CD4-positive, alpha-beta memory T cell (primary cell): ENCODE results near the gene SLC22A23. TPM values are rescaled to one million over a fixed set of nuclear protein-coding genes. Genes with fewer than 3 reads are reported as not detected.

ENCODE experiments used
- CTCF ChIA-PET: fragments of 350-600 bp; sonication (Branson Sonifier 250); formaldehyde crosslinking; loops from one replicate; lab custom pipeline; 2021; ENCODE audit warnings: inconsistent platforms; ENCODE audit not compliant: partially characterized antibody; lab: Charles Lee
- POLR2A ChIA-PET: fragments of 350-600 bp; sonication (Branson Sonifier 250); formaldehyde crosslinking; loops from one replicate; lab custom pipeline; 2021; ENCODE audit not compliant: partially characterized antibody; lab: Charles Lee
- DNase-seq, 5 donors: peaks; one replicate each; pipeline versions ENCODE4 v3.0.0 to v3.0.0-alpha.2; 2020 to 2022; ENCODE audit warnings: mixed read lengths in 1 of 5
- H3K27ac ChIP-seq: one replicate; pipeline ENCODE4 v1.7.0; 2013; ENCODE audit warnings: low read depth, low read length
- H3K27me3 ChIP-seq: 2 replicates; pipeline ENCODE4 v1.7.0; 2013; ENCODE audit warnings: mild to moderate bottlenecking, low read length, moderate library complexity; ENCODE audit not compliant: insufficient read depth
- H3K36me3 ChIP-seq: 2 replicates; pipeline ENCODE4 v1.7.0; 2013; ENCODE audit warnings: mild to moderate bottlenecking, low read length, moderate library complexity; ENCODE audit not compliant: insufficient read depth
- H3K4me1 ChIP-seq: 2 replicates; pipeline ENCODE4 v1.7.0; 2013; ENCODE audit warnings: mild to moderate bottlenecking, low read length, moderate library complexity; ENCODE audit not compliant: insufficient read depth
- H3K4me3 ChIP-seq, 2 donors: one replicate each; pipeline ENCODE4 v1.7.0; 2013; ENCODE audit warnings: low read length in 2 of 2, mild to moderate bottlenecking in 1 of 2
- H3K9me3 ChIP-seq, 2 donors: one replicate each; pipeline ENCODE4 v1.7.0; 2013; ENCODE audit warnings: low read length in 2 of 2, control low read depth in 1 of 2; ENCODE audit not compliant: control insufficient read depth in 1 of 2
- H3K27ac Mint-ChIP-seq, 7 donors: one replicate each; pipeline ENCODE4 v1.8.0; 2020 to 2021; ENCODE audit warnings: mixed read lengths in 7 of 7, mild to moderate bottlenecking in 6 of 7, inconsistent platforms in 3 of 7, moderate library complexity in 3 of 7
- H3K27me3 Mint-ChIP-seq, 2 donors: one replicate each; pipeline ENCODE4 v1.8.0; 2020 to 2021; ENCODE audit warnings: mixed read lengths in 2 of 2
- H3K36me3 Mint-ChIP-seq, 2 donors: one replicate each; pipeline ENCODE4 v1.8.0; 2020 to 2021; ENCODE audit warnings: mixed read lengths in 2 of 2, inconsistent platforms in 1 of 2, mild to moderate bottlenecking in 1 of 2
- H3K4me1 Mint-ChIP-seq, 4 donors: one replicate each; pipeline ENCODE4 v1.8.0; 2020 to 2021; ENCODE audit warnings: mixed read lengths in 4 of 4, mild to moderate bottlenecking in 1 of 4
- H3K4me3 Mint-ChIP-seq, 8 donors: one replicate each; pipeline ENCODE4 v1.8.0; 2020 to 2021; ENCODE audit warnings: mixed read lengths in 8 of 8, mild to moderate bottlenecking in 7 of 8, moderate library complexity in 6 of 8, inconsistent platforms in 3 of 8
- H3K9me3 Mint-ChIP-seq, 8 donors: one replicate each; pipeline ENCODE4 v1.8.0; 2020 to 2021; ENCODE audit warnings: mixed read lengths in 8 of 8, mild to moderate bottlenecking in 5 of 8, inconsistent platforms in 3 of 8, moderate library complexity in 1 of 8
- intact Hi-C: fragments of 100-400 bp; cut with micrococcal nuclease; formaldehyde crosslinking; loops from one replicate; pipeline ENCODE4 v1.15.1; 2023
- polyA plus RNA-seq, 2 donors: library from polyadenylated mRNA; unstranded; fragments of 300-500 nt; fragmentation: Illumina TruSeq; gene quantifications; one replicate each; pipeline ENCODE4 v1.2.3, GENCODE V29; 2021
- total RNA-seq, 2 experiments: library from RNA; stranded (reverse); gene quantifications; one replicate each; pipeline ENCODE4 v1.2.3, GENCODE V29; 2021

SLC22A23 gene
- total and polyA plus RNA-seq, 4 experiments from 2014 or later: 0.32 to 12.5 (median 5.7) TPM

- H3K27ac ChIP-seq: no peak overlapping the region
- H3K36me3 Mint-ChIP-seq: peaks cover 27 to 68% of the 10 kb centered on the region in 2 donors
- POLR2A ChIA-PET: no interaction called here
- peak in 3 of 5 donors; percentile 10 to 49 (median 27) for DNase-seq
- H3K4me1 ChIP-seq: no peaks in the 10 kb centered on the region
- H3K9me3 ChIP-seq: no peaks in the 10 kb centered on the region
- peaks cover 24 to 61% (median 36%) of the 10 kb centered on the region in 4 donors for H3K4me1 Mint-ChIP-seq
- H3K27me3 Mint-ChIP-seq: no peaks in the 10 kb centered on the region
- H3K27ac Mint-ChIP-seq: peak overlapping the region in 5 of 7 donors; percentile 33 to 89 (median 77)
- no peaks in the 10 kb centered on the region for H3K9me3 Mint-ChIP-seq
- H3K27me3 ChIP-seq: no peaks in the 10 kb centered on the region
- intact Hi-C loops: no loop called here
- H3K4me3 ChIP-seq: no peak overlapping the region
- H3K4me3 Mint-ChIP-seq: peak overlapping the region in 2 of 8 donors; percentile 34 to 40
- CTCF ChIA-PET: interaction anchor here (0.8 kb wide), 1 partner anchor 11 kb away, joined by 4 read pairs; no protein-coding TSS in a partner anchor
- peaks cover 36% of the 10 kb centered on the region for H3K36me3 ChIP-seq
Measured at GRCh38 chr6:3269281-3269975, 187.4 kb downstream of the SLC22A23 start.

DNA sequence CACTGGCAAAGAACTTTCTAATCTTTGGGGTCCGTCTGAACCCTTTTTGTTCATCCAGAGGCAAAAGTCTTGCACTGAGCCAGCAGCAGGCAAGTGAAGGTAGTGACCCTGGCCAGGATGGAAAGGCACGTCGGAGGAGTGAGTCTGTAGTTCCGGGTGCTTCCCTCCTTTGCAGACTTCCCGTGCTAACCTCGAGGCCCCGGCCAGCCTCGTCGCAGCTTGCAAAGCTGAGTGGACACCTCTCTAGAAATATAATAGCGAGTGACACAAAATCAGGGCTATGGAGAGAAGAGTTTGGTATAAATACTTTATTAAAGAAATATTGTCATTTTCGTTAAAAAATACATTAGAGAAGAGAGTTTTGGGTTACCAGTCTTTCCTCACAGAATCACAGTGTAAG lies 188.2 kb downstream of the SLC22A23 start:
- ChIA-PET POLR2A (no interaction called here), CTCF (no interaction called here)
- no peak for DNase-seq
- Mint-ChIP-seq H3K27me3 (no peaks in the 10 kb centered on the region), H3K4me3 (no peak overlapping the region), H3K27ac (peak overlapping the region in 2 of 7 donors; percentile 36 to 77), H3K36me3 (peaks cover 28 to 63% of the 10 kb centered on the region in 2 donors), H3K9me3 (no peaks in the 10 kb centered on the region), H3K4me1 (peaks cover 20 to 55% (median 39%) of the 10 kb centered on the region in 4 donors)
- H3K4me3 ChIP-seq: no peak overlapping the region
- H3K27me3 ChIP-seq: no peaks in the 10 kb centered on the region
- peaks cover 44% of the 10 kb centered on the region for H3K36me3 ChIP-seq
- intact Hi-C loops: no loop called here
- H3K9me3 ChIP-seq: no peaks in the 10 kb centered on the region
- no peak overlapping the region for H3K27ac ChIP-seq
- H3K4me1 ChIP-seq: peaks cover 6% of the 10 kb centered on the region

- H3K9me3 ChIP-seq: no peaks in the 10 kb centered on the region
- H3K4me3 ChIP-seq: no peak overlapping the region
- peaks cover 24 to 63% (median 48%) of the 10 kb centered on the region in 4 donors for H3K4me1 Mint-ChIP-seq
- intact Hi-C loops: no loop called here
- H3K4me3 Mint-ChIP-seq: no peak overlapping the region
- H3K36me3 Mint-ChIP-seq: peaks cover 33 to 69% of the 10 kb centered on the region in 2 donors
- no peaks in the 10 kb centered on the region for H3K27me3 ChIP-seq
- peaks cover 17% of the 10 kb centered on the region for H3K4me1 ChIP-seq
- H3K27ac ChIP-seq: no peak overlapping the region
- DNase-seq: no peak
- H3K27ac Mint-ChIP-seq: peak overlapping the region in 1 of 7 donors; percentile 44
- CTCF ChIA-PET: interaction anchor here (1.2 kb wide), 1 partner anchor 15 kb away, joined by 5 read pairs; no protein-coding TSS in a partner anchor
- H3K9me3 Mint-ChIP-seq: no peaks in the 10 kb centered on the region
- POLR2A ChIA-PET: interaction anchor here (0.8 kb wide), 1 partner anchor 8 kb away, joined by 3 read pairs; the partner anchor contains the start of gene PSMG4
- H3K27me3 Mint-ChIP-seq: no peaks in the 10 kb centered on the region
- H3K36me3 ChIP-seq: peaks cover 51% of the 10 kb centered on the region
Measured at GRCh38 chr6:3267162-3267561, 189.7 kb downstream of the SLC22A23 start.

- POLR2A ChIA-PET: no interaction called here
Measured at GRCh38 chr6:3266170-3266569, 190.7 kb downstream of the SLC22A23 start.

GRCh38 chr6:3265671-3266070 lies 191.2 kb downstream of the SLC22A23 start:
- H3K9me3 ChIP-seq: no peaks in the 10 kb centered on the region
- no peak for DNase-seq
- intact Hi-C loops: no loop called here
- H3K27ac Mint-ChIP-seq: no peak overlapping the region
- H3K27me3 Mint-ChIP-seq: no peaks in the 10 kb centered on the region
- H3K9me3 Mint-ChIP-seq: no peaks in the 10 kb centered on the region
- H3K27me3 ChIP-seq: no peaks in the 10 kb centered on the region
- peaks cover 24 to 68% of the 10 kb centered on the region in 2 donors for H3K36me3 Mint-ChIP-seq
- H3K4me1 ChIP-seq: peaks cover 32% of the 10 kb centered on the region
- H3K4me1 Mint-ChIP-seq: peaks cover 33 to 74% (median 56%) of the 10 kb centered on the region in 4 donors
- H3K4me3 ChIP-seq: no peak overlapping the region
- CTCF ChIA-PET: interaction anchor here (2.4 kb wide), 1 partner anchor 14 kb away, joined by 10 read pairs; no protein-coding TSS in a partner anchor
- peaks cover 36% of the 10 kb centered on the region for H3K36me3 ChIP-seq
- H3K27ac ChIP-seq: no peak overlapping the region
- no peak overlapping the region for H3K4me3 Mint-ChIP-seq
- POLR2A ChIA-PET: no interaction called here

More at GRCh38 chr6:3266170-3266569, 190.7 kb downstream of the SLC22A23 start:
- Mint-ChIP-seq H3K9me3 (no peaks in the 10 kb centered on the region), H3K36me3 (peaks cover 25 to 67% of the 10 kb centered on the region in 2 donors), H3K27ac (no peak overlapping the region), H3K27me3 (no peaks in the 10 kb centered on the region), H3K4me1 (peaks cover 28 to 73% (median 55%) of the 10 kb centered on the region in 4 donors), H3K4me3 (no peak overlapping the region)
- Histone ChIP-seq H3K27me3 (no peaks in the 10 kb centered on the region), H3K4me3 (no peak overlapping the region), H3K4me1 (peaks cover 27% of the 10 kb centered on the region), H3K27ac (no peak overlapping the region), H3K9me3 (no peaks in the 10 kb centered on the region), H3K36me3 (peaks cover 41% of the 10 kb centered on the region)
- no peak for DNase-seq
- intact Hi-C loops: no loop called here
- CTCF ChIA-PET: interaction anchor here (2.4 kb wide), 1 partner anchor 15 kb away, joined by 10 read pairs; no protein-coding TSS in a partner anchor

- intact Hi-C loops: no loop called here
- POLR2A ChIA-PET: no interaction called here
- peak overlapping the region in 3 of 7 donors; percentile 17 to 73 (median 48) for H3K27ac Mint-ChIP-seq
Measured at GRCh38 chr6:3264356-3264755, 192.5 kb downstream of the SLC22A23 start.

DNA sequence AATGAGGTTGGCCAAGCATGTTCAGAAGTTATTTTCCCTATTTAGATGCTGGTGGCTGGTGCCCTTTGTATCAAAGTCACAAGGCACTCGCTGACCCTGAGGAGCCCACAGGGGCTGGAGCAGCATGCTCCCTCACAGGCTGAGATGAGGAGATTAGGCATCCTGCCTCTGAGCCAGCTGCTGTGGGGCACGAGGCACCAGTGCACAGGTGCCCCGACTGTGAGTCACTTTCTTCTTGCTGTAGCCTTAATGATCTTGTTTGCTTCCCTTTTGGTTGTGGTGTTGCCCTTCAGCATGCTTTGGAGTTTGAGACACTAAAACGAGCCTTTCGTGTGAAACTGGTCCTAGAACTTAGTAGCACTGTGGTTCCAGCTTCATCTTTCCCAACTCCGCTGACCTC lies 193.8 kb downstream of the SLC22A23 start:
- CTCF ChIA-PET: interaction anchor here (0.5 to 4.4 kb wide), 3 partner anchors 9 to 371 kb away, joined by 3 to 33 read pairs (median 3); no protein-coding TSS in a partner anchor
- intact Hi-C loops: no loop called here
- peaks cover 16 to 50% of the 10 kb centered on the region in 2 donors for H3K36me3 Mint-ChIP-seq
- H3K4me1 Mint-ChIP-seq: peaks cover 29 to 69% (median 53%) of the 10 kb centered on the region in 4 donors
- no peaks in the 10 kb centered on the region for H3K27me3 Mint-ChIP-seq
- peak overlapping the region in 2 of 7 donors; percentile 41 to 87 for H3K27ac Mint-ChIP-seq
- Histone ChIP-seq H3K27ac (no peak overlapping the region), H3K4me1 (peaks cover 48% of the 10 kb centered on the region), H3K36me3 (peaks cover 19% of the 10 kb centered on the region), H3K4me3 (no peak overlapping the region), H3K27me3 (no peaks in the 10 kb centered on the region), H3K9me3 (no peaks in the 10 kb centered on the region)
- peak overlapping the region in 3 of 8 donors; percentile 12 to 76 (median 51) for H3K4me3 Mint-ChIP-seq
- H3K9me3 Mint-ChIP-seq: no peaks in the 10 kb centered on the region
- POLR2A ChIA-PET: no interaction called here
- no peak for DNase-seq

More at GRCh38 chr6:3264356-3264755, 192.5 kb downstream of the SLC22A23 start:
- Histone ChIP-seq H3K4me3 (no peak overlapping the region), H3K36me3 (peaks cover 25% of the 10 kb centered on the region), H3K27ac (no peak overlapping the region), H3K9me3 (no peaks in the 10 kb centered on the region), H3K27me3 (no peaks in the 10 kb centered on the region), H3K4me1 (peaks cover 42% of the 10 kb centered on the region)
- no peak for DNase-seq
- H3K9me3 Mint-ChIP-seq: no peaks in the 10 kb centered on the region
- H3K4me1 Mint-ChIP-seq: peaks cover 33 to 77% (median 61%) of the 10 kb centered on the region in 4 donors
- no peak overlapping the region for H3K4me3 Mint-ChIP-seq
- no peaks in the 10 kb centered on the region for H3K27me3 Mint-ChIP-seq
- peaks cover 21 to 59% of the 10 kb centered on the region in 2 donors for H3K36me3 Mint-ChIP-seq
- CTCF ChIA-PET: interaction anchor here (2.4 kb wide), 1 partner anchor 13 kb away, joined by 10 read pairs; no protein-coding TSS in a partner anchor
